ENCODE data around the gene ABCD1.
"Not testable (repeated sequence)": the region's sequence is repeated elsewhere in the genome, so short reads cannot be mapped to it uniquely, and the experiment has no call there.

Gene ABCD1

GRCh38 chrX:153694256-153694655, 30.4 kb upstream of the ABCD1 start:
- not testable (repeated sequence) for DNase-seq (ENCODE audit: low read depth)

GRCh38 chrX:153694687-153695270, 29.9 kb upstream of the ABCD1 start:
- DNase-seq (ENCODE audit: low read depth): no peak

GRCh38 chrX:153696100-153696499, 28.6 kb upstream of the ABCD1 start:
- DNase-seq (ENCODE audit: low read depth): no peak

GRCh38 chrX:153696538-153696937, 28.1 kb upstream of the ABCD1 start:
- DNase-seq (ENCODE audit: low read depth): not testable (repeated sequence)

- not testable (repeated sequence) for DNase-seq (ENCODE audit: low read depth)
Observed at GRCh38 chrX:153696986-153697722, 27.5 kb upstream of the ABCD1 start.

- no peak for DNase-seq (ENCODE audit: low read depth)
Observed at GRCh38 chrX:153697924-153698865, 26.5 kb upstream of the ABCD1 start.

GRCh38 chrX:153699210-153699783, 25.4 kb upstream of the ABCD1 start:
- DNase-seq (ENCODE audit: low read depth): not testable (repeated sequence)

GRCh38 chrX:153699784-153700371, 24.8 kb upstream of the ABCD1 start:
- DNase-seq (ENCODE audit: low read depth): not testable (repeated sequence)

- DNase-seq (ENCODE audit: low read depth): no peak
Observed at GRCh38 chrX:153700376-153700945, 24.2 kb upstream of the ABCD1 start.

- no peak for DNase-seq (ENCODE audit: low read depth)
Observed at GRCh38 chrX:153700967-153701366, 23.7 kb upstream of the ABCD1 start.

- DNase-seq (ENCODE audit: low read depth): no peak
Observed at GRCh38 chrX:153701706-153702105, 22.9 kb upstream of the ABCD1 start.

- no peak for DNase-seq (ENCODE audit: low read depth)
Observed at GRCh38 chrX:153702336-153703035, 22.2 kb upstream of the ABCD1 start.

- DNase-seq (ENCODE audit: low read depth): no peak
Observed at GRCh38 chrX:153703036-153703370, 21.7 kb upstream of the ABCD1 start.

- no peak for DNase-seq (ENCODE audit: low read depth)
Observed at GRCh38 chrX:153704021-153704526, 20.6 kb upstream of the ABCD1 start.

GRCh38 chrX:153704631-153705402, 19.8 kb upstream of the ABCD1 start:
- not testable (repeated sequence) for DNase-seq (ENCODE audit: low read depth)

- DNase-seq (ENCODE audit: low read depth): not testable (repeated sequence)
Observed at GRCh38 chrX:153705403-153706060, 19.1 kb upstream of the ABCD1 start.

- no peak for DNase-seq (ENCODE audit: low read depth)
Observed at GRCh38 chrX:153706799-153707198, 17.9 kb upstream of the ABCD1 start.

GRCh38 chrX:153707406-153707805, 17.2 kb upstream of the ABCD1 start:
- no peak for DNase-seq (ENCODE audit: low read depth)

GRCh38 chrX:153708415-153708814, 16.2 kb upstream of the ABCD1 start:
- no peak for DNase-seq (ENCODE audit: low read depth)
